Activated B cell treated with CpG ODN at 0.5 μM for 24 hours (primary cell): ENCODE data around the gene C3AR1. TPM values are rescaled to one million over a fixed set of nuclear protein-coding genes. Genes with fewer than 3 reads are reported as not detected.
A peak's percentile ranks its signal among the peaks of the same experiment; 100 is the strongest.

Experiments
- ATAC-seq: fragments of 200-7000 bp; cut with Tn5 transposase; one replicate; pipeline ENCODE4 v1.10.0; 2021; ENCODE audit warnings: low read depth, mild to moderate bottlenecking, moderate library complexity
- CTCF ChIA-PET: fragments of 350-600 bp; sonication (Branson Sonifier 250); formaldehyde crosslinking; loops from one replicate; lab custom pipeline; 2021; ENCODE audit warnings: antibody characterized with exemption; lab: Charles Lee
- POLR2A ChIA-PET: fragments of 350-600 bp; sonication (Branson Sonifier 250); formaldehyde crosslinking; loops from one replicate; lab custom pipeline; 2021; ENCODE audit warnings: antibody characterized with exemption; lab: Charles Lee
- DNase-seq: peaks from one replicate; pipeline ENCODE4 v3.0.0; 2022
- H3K27ac Mint-ChIP-seq: one replicate; pipeline ENCODE4 v1.8.0; 2020; ENCODE audit warnings: mixed read lengths
- H3K27me3 Mint-ChIP-seq: one replicate; pipeline ENCODE4 v1.8.0; 2021; ENCODE audit warnings: mixed read lengths
- H3K36me3 Mint-ChIP-seq: one replicate; pipeline ENCODE4 v1.8.0; 2021; ENCODE audit warnings: low read depth, mixed read lengths
- H3K4me1 Mint-ChIP-seq: one replicate; pipeline ENCODE4 v1.8.0; 2021; ENCODE audit warnings: mixed read lengths
- H3K4me3 Mint-ChIP-seq: one replicate; pipeline ENCODE4 v1.8.0; 2020; ENCODE audit warnings: mild to moderate bottlenecking, mixed read lengths
- H3K9me3 Mint-ChIP-seq: one replicate; pipeline ENCODE4 v1.8.0; 2020; ENCODE audit warnings: mixed read lengths
- CTCF ChIP-seq: fragments of 200-600 bp; IDR thresholded peaks from one replicate; pipeline ENCODE4 v1.8.0; 2022; ENCODE audit warnings: antibody characterized with exemption, mild to moderate bottlenecking
- intact Hi-C: fragments of 100-400 bp; cut with micrococcal nuclease; formaldehyde crosslinking; loops from one replicate; pipeline ENCODE4 v1.15.1; 2024
- total RNA-seq: library from RNA; stranded (reverse); gene quantifications from 2 replicates; pipeline ENCODE4 v1.2.3, GENCODE V29; 2022

The C3AR1 gene
- total RNA-seq, 1 donor from 2014 or later = 0.11 TPM

GRCh38 chr12:8040791-8041190, 25.4 kb downstream of the C3AR1 start:
- ChIA-PET POLR2A (no interaction called here), CTCF (interaction anchor here (1.1 kb wide), 1 partner anchor 108 kb away, joined by 4 read pairs; no protein-coding TSS in a partner anchor)
- no peak overlapping the region for H3K27ac Mint-ChIP-seq
- peaks cover 39% of the 10 kb centered on the region for H3K4me1 Mint-ChIP-seq
- no peak overlapping the region for H3K4me3 Mint-ChIP-seq
- peaks cover 52% of the 10 kb centered on the region for H3K36me3 Mint-ChIP-seq
- intact Hi-C loops = no loop called here
- TF ChIP-seq CTCF = no peak
- DNase-seq (no peak), ATAC-seq (no peak)
- no peaks in the 10 kb centered on the region for H3K9me3 Mint-ChIP-seq
- H3K27me3 Mint-ChIP-seq = no peaks in the 10 kb centered on the region

- Mint-ChIP-seq H3K4me3 (no peak overlapping the region), H3K4me1 (peaks cover 60% of the 10 kb centered on the region), H3K27me3 (no peaks in the 10 kb centered on the region), H3K36me3 (peaks cover 36% of the 10 kb centered on the region), H3K27ac (no peak overlapping the region), H3K9me3 (no peaks in the 10 kb centered on the region)
- intact Hi-C loops = loop anchor here (10.0 kb wide), 1 partner anchor 356 kb away; no protein-coding TSS in a partner anchor
- no peak for TF ChIP-seq CTCF
- POLR2A ChIA-PET = interaction anchor here (1.0 to 1.4 kb wide), 2 partner anchors 12 to 13 kb away, joined by 4 to 6 read pairs; no protein-coding TSS in a partner anchor
- CTCF ChIA-PET = interaction anchor here (0.9 to 4.3 kb wide), 2 partner anchors 8 to 105 kb away, joined by 3 to 19 read pairs; no protein-coding TSS in a partner anchor
- DNase-seq = no peak
- no peak for ATAC-seq
Measured at GRCh38 chr12:8038659-8039114, 27.5 kb downstream of the C3AR1 start.

GRCh38 chr12:8037947-8038346, 28.2 kb downstream of the C3AR1 start:
- peaks cover 30% of the 10 kb centered on the region for H3K36me3 Mint-ChIP-seq
- ATAC-seq (no peak), DNase-seq (no peak)
- H3K27me3 Mint-ChIP-seq = no peaks in the 10 kb centered on the region
- POLR2A ChIA-PET = interaction anchor here (1.0 to 1.4 kb wide), 2 partner anchors 11 to 12 kb away, joined by 4 to 6 read pairs; no protein-coding TSS in a partner anchor
- H3K4me3 Mint-ChIP-seq = no peak overlapping the region
- intact Hi-C loops = loop anchor here (1.0 to 10.0 kb wide), 3 partner anchors 11 to 357 kb away; no protein-coding TSS in a partner anchor
- no peak overlapping the region for H3K27ac Mint-ChIP-seq
- no peak for TF ChIP-seq CTCF
- no peaks in the 10 kb centered on the region for H3K9me3 Mint-ChIP-seq
- H3K4me1 Mint-ChIP-seq = peaks cover 66% of the 10 kb centered on the region
- CTCF ChIA-PET = interaction anchor here (4.3 kb wide), 1 partner anchor 8 kb away, joined by 19 read pairs; no protein-coding TSS in a partner anchor

GRCh38 chr12:8037046-8037663, 29.0 kb downstream of the C3AR1 start:
- Mint-ChIP-seq H3K27me3 (no peaks in the 10 kb centered on the region), H3K27ac (peak overlapping the region; percentile 78), H3K9me3 (no peaks in the 10 kb centered on the region), H3K4me3 (peak overlapping the region; percentile 55), H3K36me3 (peaks cover 22% of the 10 kb centered on the region), H3K4me1 (peaks cover 65% of the 10 kb centered on the region)
- no peak for DNase-seq
- ChIA-PET CTCF (interaction anchor here (1.5 to 4.3 kb wide), 2 partner anchors 9 to 41 kb away, joined by 3 to 19 read pairs; no protein-coding TSS in a partner anchor), POLR2A (interaction anchor here (0.6 to 1.7 kb wide), 3 partner anchors 10 to 102 kb away, joined by 3 to 20 read pairs (median 4); no protein-coding TSS in a partner anchor)
- peak; percentile 49 for ATAC-seq
- intact Hi-C loops = loop anchor here (1.0 to 10.0 kb wide), 3 partner anchors 10 to 358 kb away; no protein-coding TSS in a partner anchor
- TF ChIP-seq CTCF = no peak

- peaks cover 69% of the 10 kb centered on the region for H3K4me1 Mint-ChIP-seq
- POLR2A ChIA-PET = interaction anchor here (0.8 to 1.7 kb wide), 3 partner anchors 9 to 42 kb away, joined by 3 to 20 read pairs (median 4); no protein-coding TSS in a partner anchor
- H3K9me3 Mint-ChIP-seq = no peaks in the 10 kb centered on the region
- no peak overlapping the region for H3K4me3 Mint-ChIP-seq
- ATAC-seq (no peak), DNase-seq (no peak)
- intact Hi-C loops = loop anchor here (2.0 to 10.0 kb wide), 2 partner anchors 14 to 358 kb away; no protein-coding TSS in a partner anchor
- TF ChIP-seq CTCF = no peak
- H3K36me3 Mint-ChIP-seq = peaks cover 15% of the 10 kb centered on the region
- H3K27me3 Mint-ChIP-seq = no peaks in the 10 kb centered on the region
- CTCF ChIA-PET = interaction anchor here (0.8 to 4.3 kb wide), 3 partner anchors 10 to 103 kb away, joined by 3 to 19 read pairs (median 4); no protein-coding TSS in a partner anchor
- H3K27ac Mint-ChIP-seq = peak overlapping the region; percentile 9
Measured at GRCh38 chr12:8036346-8036745, 29.8 kb downstream of the C3AR1 start.
